GM23338 (cell line): ENCODE results near the gene ATIC.

Experiments
- CREB1 ChIP-seq: fragments of 250-450 bp; sonication (Bioruptor Pico); IDR thresholded peaks from 2 replicates; pipeline ENCODE4 v1.5.0; 2020; ENCODE audit warnings: low read depth, mild to moderate bottlenecking, moderate library complexity
- EZH2 ChIP-seq: fragments of 200-600 bp; sonication (generic); IDR thresholded peaks from one replicate; pipeline ENCODE4 v1.8.0; 2017; ENCODE audit warnings: antibody characterized with exemption, mild to moderate bottlenecking, low read depth; ENCODE audit not compliant: unreplicated experiment
- EZH2phosphoT487 ChIP-seq: fragments of 200-600 bp; sonication (generic); IDR thresholded peaks from one replicate; pipeline ENCODE4 v1.8.1; 2018; ENCODE audit warnings: antibody characterized with exemption; ENCODE audit not compliant: unreplicated experiment
- JUNB ChIP-seq: IDR thresholded peaks from one replicate; pipeline ENCODE4 v1.6.1; 2016; ENCODE audit warnings: antibody characterized with exemption; ENCODE audit not compliant: unreplicated experiment
- NANOG ChIP-seq: IDR thresholded peaks from 2 replicates; pipeline ENCODE4 v1.6.1; 2016; ENCODE audit warnings: antibody characterized with exemption, borderline replicate concordance
- POLR2AphosphoS5 ChIP-seq: IDR thresholded peaks from 2 replicates; pipeline ENCODE4 v1.6.1; 2016; ENCODE audit warnings: antibody characterized with exemption, low read depth
- STAT1 ChIP-seq: IDR thresholded peaks from one replicate; pipeline ENCODE4 v1.6.1; 2016; ENCODE audit warnings: antibody characterized with exemption; ENCODE audit not compliant: unreplicated experiment
- ZNF114 ChIP-seq: fragments of 250-450 bp; sonication (Bioruptor Pico); IDR thresholded peaks from 2 replicates; pipeline ENCODE4 v1.5.0; 2020; ENCODE audit warnings: mild to moderate bottlenecking, moderate library complexity
- ZNF331 ChIP-seq: fragments of 250-450 bp; sonication (Bioruptor Pico); IDR thresholded peaks from 2 replicates; pipeline ENCODE4 v1.5.0; 2020; ENCODE audit warnings: low read depth, mild to moderate bottlenecking, moderate library complexity
- TF ChIP-seq, protein P1 (sequence below), 2 experiments: fragments of 200-600 bp in 1 of 2; sonication (generic) in 1 of 2; conservative IDR thresholded peaks; 2 replicates each; pipeline versions ENCODE4 v1.5.1 to v1.6.1; 2016 to 2017; ENCODE audit warnings: antibody characterized with exemption in 2 of 2, low read depth in 2 of 2, mild to moderate bottlenecking in 2 of 2, moderate library complexity in 1 of 2
- TF ChIP-seq, protein P2 (sequence below): IDR thresholded peaks from one replicate; pipeline ENCODE4 v1.6.1; 2018; ENCODE audit warnings: antibody characterized with exemption; ENCODE audit not compliant: unreplicated experiment
- TF ChIP-seq, protein P3 (sequence below): IDR thresholded peaks from 2 replicates; pipeline ENCODE4 v1.6.1; 2016; ENCODE audit warnings: antibody characterized with exemption

DNA sequence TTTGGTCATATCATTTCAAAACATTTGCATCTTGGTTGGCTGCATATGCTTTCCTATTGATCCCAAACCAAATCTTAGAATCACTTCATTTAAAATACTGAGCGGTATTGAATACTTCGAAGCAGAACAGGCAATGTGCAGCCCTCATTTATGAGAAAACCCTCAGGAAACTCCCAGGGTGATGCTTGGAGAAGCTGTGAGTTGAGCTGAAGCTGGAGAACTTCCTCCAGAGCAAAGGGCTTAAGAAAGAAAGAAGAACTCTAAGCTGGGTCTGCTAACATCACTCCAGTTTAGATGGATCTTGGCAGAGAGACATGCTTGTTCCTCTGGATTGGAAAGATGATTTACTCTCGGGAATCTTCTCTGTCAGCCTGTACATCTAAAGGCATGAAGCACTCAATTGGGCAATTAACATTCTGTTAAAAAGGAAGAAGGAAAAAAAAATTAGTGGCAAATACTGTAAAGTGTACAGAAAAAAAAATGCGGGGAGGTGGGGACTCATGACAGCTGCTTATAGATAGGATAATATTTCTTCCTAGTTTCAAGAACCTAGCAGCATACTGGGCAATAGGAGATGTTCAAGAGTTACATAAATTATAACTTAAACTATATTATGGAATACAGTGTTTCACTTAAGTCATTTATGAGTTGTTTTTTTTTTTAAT lies 49.5 kb downstream of the ATIC start:
- TF ChIP-seq STAT1 (no peak), EZH2phosphoT487 (no peak), EZH2 (no peak), POLR2AphosphoS5 (no peak), CREB1 (CRISPR knock-in tag) (no peak), ZNF331 (CRISPR knock-in tag) (no peak), JUNB (no peak), ZNF114 (no peak), NANOG (no peak)
- TF ChIP-seq, protein P1, sequence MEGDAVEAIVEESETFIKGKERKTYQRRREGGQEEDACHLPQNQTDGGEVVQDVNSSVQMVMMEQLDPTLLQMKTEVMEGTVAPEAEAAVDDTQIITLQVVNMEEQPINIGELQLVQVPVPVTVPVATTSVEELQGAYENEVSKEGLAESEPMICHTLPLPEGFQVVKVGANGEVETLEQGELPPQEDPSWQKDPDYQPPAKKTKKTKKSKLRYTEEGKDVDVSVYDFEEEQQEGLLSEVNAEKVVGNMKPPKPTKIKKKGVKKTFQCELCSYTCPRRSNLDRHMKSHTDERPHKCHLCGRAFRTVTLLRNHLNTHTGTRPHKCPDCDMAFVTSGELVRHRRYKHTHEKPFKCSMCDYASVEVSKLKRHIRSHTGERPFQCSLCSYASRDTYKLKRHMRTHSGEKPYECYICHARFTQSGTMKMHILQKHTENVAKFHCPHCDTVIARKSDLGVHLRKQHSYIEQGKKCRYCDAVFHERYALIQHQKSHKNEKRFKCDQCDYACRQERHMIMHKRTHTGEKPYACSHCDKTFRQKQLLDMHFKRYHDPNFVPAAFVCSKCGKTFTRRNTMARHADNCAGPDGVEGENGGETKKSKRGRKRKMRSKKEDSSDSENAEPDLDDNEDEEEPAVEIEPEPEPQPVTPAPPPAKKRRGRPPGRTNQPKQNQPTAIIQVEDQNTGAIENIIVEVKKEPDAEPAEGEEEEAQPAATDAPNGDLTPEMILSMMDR (conservative IDR thresholded peaks at IDR 0.05; ENCODE audit: low read depth in 2 of 2): no peak
- TF ChIP-seq, protein P2, sequence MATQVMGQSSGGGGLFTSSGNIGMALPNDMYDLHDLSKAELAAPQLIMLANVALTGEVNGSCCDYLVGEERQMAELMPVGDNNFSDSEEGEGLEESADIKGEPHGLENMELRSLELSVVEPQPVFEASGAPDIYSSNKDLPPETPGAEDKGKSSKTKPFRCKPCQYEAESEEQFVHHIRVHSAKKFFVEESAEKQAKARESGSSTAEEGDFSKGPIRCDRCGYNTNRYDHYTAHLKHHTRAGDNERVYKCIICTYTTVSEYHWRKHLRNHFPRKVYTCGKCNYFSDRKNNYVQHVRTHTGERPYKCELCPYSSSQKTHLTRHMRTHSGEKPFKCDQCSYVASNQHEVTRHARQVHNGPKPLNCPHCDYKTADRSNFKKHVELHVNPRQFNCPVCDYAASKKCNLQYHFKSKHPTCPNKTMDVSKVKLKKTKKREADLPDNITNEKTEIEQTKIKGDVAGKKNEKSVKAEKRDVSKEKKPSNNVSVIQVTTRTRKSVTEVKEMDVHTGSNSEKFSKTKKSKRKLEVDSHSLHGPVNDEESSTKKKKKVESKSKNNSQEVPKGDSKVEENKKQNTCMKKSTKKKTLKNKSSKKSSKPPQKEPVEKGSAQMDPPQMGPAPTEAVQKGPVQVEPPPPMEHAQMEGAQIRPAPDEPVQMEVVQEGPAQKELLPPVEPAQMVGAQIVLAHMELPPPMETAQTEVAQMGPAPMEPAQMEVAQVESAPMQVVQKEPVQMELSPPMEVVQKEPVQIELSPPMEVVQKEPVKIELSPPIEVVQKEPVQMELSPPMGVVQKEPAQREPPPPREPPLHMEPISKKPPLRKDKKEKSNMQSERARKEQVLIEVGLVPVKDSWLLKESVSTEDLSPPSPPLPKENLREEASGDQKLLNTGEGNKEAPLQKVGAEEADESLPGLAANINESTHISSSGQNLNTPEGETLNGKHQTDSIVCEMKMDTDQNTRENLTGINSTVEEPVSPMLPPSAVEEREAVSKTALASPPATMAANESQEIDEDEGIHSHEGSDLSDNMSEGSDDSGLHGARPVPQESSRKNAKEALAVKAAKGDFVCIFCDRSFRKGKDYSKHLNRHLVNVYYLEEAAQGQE: no peak
- TF ChIP-seq, protein P3, sequence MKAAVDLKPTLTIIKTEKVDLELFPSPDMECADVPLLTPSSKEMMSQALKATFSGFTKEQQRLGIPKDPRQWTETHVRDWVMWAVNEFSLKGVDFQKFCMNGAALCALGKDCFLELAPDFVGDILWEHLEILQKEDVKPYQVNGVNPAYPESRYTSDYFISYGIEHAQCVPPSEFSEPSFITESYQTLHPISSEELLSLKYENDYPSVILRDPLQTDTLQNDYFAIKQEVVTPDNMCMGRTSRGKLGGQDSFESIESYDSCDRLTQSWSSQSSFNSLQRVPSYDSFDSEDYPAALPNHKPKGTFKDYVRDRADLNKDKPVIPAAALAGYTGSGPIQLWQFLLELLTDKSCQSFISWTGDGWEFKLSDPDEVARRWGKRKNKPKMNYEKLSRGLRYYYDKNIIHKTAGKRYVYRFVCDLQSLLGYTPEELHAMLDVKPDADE: no peak
